Urothelium cell line (cell line): ENCODE measurements around the gene INAVA.
"Not testable (repeated sequence)": the region's sequence is repeated elsewhere in the genome, so short reads cannot be mapped to it uniquely, and the experiment has no call there.

Source experiments
- DNase-seq: peaks from one replicate; pipeline ENCODE4 v3.0.0; 2011; ENCODE audit warnings: low spot score, mixed read lengths
- FAIRE-seq: peaks from 2 replicates; lab custom pipeline; 2011; peaks lifted over from hg19 to GRCh38; lab: Jason Lieb, UNC

Gene INAVA

DNA sequence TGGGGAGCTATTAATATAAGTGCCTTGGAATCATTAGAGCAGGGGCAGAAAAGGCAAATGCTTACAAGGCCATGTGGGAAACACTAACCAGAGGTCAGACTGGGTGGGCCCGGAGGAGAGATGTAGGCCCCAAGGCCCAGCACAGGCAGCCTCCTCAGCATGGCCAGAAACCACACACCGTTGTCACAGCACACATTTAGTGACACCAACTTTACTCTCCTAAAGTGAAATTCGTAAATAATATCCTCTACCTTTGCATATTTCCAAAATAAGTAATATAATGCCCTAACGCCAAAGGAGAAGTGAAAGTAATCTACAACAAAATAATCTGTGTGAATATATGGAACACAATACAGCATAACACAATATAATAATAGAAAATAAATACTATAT, 66.2 kb downstream of the INAVA start:
- DNase-seq = no peak
- FAIRE-seq = no peak

DNA sequence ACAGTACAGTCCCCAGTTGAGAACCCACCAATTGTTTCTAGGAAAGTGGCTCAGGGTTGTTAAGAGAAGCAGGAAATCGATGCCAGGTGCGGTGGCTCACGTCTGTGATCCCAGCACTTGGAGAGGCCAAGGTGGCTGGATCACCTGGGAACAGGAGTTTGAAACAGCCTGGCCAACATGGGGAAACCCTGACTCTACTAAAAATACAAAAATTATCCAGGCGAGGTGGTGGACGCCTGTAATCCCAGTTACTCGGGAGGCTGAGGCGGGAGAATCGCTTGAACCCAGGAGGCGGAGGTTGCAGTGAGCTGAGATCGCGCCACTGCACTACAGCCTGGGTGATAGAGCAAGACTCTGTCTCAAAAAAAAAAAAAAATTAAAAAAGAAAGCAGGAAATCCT, 67.5 kb downstream of the INAVA start:
- not testable (repeated sequence) for FAIRE-seq, DNase-seq

DNA sequence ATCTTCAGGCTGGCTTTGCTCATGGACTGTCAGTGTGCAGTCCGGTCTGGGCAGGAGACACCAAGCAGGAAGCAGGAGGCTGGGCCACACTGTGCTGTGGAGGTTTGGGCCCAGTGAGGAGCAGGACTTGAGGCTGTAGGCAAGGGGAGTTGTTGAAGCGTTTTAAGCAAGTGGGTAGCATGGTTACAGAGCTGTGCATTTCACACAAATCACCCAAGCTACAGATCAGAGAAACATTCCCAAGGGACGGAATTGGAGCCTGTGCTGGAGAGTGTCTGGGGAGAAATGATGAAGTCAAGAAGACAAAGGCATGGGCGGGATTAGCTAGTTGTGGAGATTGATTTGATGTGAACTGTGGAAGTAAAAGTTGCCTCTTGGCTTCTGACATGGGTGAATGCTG, 67.9 kb downstream of the INAVA start:
- FAIRE-seq = no peak
- no peak for DNase-seq

DNA sequence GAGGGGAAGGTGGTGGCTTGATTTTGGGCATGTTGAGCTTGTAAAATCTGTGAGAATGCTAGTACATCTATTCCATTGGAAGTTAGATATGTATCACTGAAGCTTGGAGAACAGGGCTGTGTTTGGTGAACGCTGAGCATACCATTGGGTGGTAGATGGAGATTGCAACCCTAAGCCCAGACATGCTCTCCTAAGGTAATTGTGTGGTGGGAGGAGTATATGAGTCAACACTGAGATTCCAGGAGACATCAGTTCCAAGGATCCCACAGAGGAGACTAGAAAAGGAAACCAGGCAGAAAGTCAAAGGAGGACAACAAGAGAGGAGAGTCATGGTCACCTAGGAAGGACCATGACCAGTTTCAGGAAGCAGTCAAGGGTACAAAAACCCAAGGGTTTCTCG, 68.4 kb downstream of the INAVA start:
- FAIRE-seq (no peak), DNase-seq (no peak)

DNA sequence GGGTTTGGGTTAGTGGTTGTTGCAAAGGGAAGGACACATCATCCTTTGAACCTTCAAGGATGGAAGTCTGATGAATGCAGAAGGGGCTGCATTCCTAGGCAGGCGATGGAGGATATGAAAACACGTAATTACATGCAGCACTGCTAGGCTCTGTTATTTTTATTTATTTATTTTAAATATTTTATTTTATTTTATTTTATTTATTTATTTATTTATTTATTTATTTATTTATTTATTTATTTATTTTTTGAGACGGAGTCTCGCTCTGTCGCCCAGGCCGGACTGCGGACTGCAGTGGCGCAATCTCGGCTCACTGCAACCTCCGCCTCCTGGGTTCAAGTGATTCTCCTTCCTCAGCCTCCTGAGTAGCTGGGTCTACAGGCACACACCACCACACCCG, 69.2 kb downstream of the INAVA start:
- not testable (repeated sequence) for DNase-seq, FAIRE-seq
